GM18511 (cell line): ENCODE results near the gene LAMC2.

ENCODE experiments used
- ATAC-seq: cut with Tn5 transposase; IDR thresholded peaks from one replicate; pipeline ENCODE4 v1.9.1; 2021; ENCODE audit warnings: mild to moderate bottlenecking, moderate library complexity; ENCODE audit not compliant: unreplicated experiment

LAMC2 gene

DNA sequence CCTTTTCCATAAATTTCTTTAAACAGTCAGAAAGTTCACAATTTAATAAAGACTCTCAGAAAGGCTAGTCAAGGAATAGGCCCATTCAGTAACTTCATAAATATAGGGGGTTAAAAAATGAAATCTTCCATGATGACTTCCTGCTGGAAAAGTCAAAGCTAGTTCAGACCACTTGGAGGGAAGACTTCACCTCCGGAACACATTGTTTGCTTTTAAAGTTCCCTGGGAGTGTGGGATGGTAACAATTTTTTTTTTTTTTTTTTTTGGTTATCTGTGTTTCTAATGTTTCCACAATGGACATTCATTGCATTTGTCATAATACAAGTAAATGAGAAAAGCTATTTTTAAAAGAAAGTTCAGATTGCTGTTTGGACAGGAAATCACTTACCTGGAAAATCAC, 18.4 kb upstream of the LAMC2 start:
- ATAC-seq = no peak

DNA sequence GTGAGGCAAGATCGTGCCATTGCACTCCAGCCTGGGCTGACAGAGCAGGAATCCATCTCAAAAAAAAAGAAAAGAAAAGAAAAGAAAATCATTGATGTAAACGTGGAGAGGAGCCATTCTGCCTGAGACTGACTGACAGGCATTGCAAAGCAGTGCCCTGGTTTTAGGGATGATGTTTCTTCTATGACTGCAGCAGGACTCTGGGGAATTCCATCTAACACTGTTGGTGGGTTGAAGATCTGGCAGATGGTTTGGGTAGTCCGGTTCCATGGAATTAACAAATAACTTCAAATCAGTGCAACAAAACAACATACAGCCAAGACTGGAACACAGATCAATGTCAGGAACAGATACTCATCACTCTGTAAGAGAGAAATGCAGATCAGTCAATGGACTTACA, 17.8 kb upstream of the LAMC2 start:
- no peak for ATAC-seq

DNA sequence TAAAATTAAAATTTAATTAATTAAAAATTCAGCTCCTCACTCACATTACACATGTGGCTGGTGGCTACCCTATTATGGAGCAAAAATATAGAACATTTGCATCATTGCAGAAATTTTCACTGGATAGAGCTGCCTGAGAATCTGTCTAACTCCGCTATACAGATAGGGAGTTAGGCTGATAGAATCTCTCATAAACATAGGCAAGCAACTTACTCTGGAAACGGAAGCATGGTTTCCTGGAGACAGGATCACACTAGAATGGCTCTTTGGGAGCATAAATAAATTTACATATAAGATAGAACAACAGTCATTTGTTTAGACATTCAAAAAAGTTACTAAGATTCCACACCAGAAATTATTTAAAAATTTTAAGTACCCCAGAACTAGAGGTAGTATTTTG, 12.2 kb upstream of the LAMC2 start:
- no peak for ATAC-seq

DNA sequence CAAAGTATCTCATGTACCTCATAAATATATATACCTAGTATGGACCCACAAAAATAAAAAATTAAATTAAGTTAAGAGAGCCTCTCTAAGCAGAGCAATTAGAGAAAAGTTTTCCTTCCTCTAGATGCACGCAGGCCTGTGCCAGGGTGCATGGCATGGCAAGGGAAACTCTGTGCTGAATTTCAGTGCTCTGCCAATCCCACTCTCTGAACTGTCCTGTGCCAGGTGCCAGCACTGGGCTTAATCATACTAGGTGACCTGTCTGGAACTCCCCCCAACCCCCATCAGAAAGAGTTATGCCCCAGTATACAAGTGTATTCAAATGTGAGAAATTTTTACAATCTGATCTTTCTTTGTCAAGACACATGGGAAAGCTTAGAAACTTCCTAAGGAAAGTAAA, 10.4 kb upstream of the LAMC2 start:
- ATAC-seq = no peak

DNA sequence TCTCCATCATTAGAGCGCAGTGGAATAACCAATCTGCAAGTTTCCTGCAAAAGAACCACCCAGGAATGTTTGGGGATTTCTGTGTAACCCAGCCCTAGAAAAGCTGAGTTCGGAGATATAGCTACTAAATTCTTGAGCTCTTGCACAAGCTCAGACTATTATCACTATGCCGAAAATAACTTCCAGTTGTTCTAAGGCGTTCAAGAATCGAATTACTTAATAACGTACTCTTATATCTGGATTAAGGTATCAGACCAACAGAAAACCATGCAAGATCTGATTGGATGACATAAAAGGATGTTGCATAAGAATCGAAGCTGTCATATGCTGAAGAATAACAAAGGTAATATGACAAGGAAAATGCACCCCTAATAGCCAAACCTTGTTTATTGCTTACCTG, 7.5 kb upstream of the LAMC2 start:
- ATAC-seq = no peak

DNA sequence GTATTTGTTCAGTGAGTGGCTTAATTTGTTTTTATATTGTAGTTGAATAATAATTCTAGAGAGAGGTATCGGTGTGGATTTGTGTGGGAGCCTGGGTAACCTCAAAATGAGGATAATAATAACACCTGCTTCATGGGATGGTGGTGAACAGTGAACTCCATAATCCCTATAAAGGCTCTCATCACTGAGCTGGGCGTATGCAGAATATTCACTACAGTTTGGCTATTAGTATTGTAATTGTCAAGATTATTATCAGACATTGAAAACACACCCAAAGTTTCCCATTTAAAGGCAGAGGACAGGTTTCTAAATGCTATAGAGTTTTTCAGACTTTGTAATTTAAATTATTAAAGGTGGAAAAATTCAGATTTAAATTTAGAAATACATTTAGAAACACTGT, 7.0 kb upstream of the LAMC2 start:
- no peak for ATAC-seq

DNA sequence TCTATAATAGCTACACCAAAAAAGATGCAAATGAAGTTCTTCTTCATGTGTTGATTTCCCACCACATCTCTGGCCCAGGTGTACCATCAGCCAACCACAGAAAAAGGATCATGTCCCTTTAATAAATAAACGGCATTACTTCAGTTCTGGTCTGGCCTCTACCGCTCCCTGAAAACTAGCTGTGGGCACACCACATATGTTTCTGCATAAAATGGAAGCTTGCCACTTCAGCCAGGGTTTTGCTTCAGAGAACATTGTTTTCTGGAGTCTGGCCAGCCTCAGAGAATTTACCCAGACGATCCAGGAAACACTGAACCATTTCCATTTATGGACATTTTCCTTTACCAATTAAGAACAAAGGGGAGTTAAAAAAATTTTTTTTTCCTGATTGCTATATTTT, 5.8 kb upstream of the LAMC2 start:
- no peak for ATAC-seq

GRCh38 chr1:183180634-183181056, 5.4 kb upstream of the LAMC2 start:
- ATAC-seq = peak; percentile 80

GRCh38 chr1:183186841-183187240, 777 bp downstream of the LAMC2 start:
- ATAC-seq = no peak

DNA sequence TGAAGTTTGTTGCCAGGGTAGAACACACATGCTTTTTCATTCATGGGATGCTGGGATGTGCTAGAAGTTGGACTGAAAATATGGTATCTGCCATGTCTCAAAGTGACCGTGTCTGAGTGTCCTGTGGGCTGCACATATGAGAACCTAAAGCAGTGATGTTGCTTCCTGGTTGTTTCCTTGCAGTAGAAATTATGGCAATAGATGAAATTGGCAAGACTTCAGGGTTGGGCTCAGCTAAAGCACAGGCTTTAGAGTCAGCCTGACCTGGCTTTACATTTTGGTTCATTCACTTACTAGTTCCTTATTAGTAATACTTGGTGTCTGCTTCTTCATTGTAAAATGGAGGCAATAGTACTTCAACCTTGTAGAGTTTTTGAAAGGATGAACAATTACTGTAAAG, 2.2 kb downstream of the LAMC2 start:
- ATAC-seq = no peak

- ATAC-seq = no peak
Measured at GRCh38 chr1:183191833-183192232, 5.8 kb downstream of the LAMC2 start.

DNA sequence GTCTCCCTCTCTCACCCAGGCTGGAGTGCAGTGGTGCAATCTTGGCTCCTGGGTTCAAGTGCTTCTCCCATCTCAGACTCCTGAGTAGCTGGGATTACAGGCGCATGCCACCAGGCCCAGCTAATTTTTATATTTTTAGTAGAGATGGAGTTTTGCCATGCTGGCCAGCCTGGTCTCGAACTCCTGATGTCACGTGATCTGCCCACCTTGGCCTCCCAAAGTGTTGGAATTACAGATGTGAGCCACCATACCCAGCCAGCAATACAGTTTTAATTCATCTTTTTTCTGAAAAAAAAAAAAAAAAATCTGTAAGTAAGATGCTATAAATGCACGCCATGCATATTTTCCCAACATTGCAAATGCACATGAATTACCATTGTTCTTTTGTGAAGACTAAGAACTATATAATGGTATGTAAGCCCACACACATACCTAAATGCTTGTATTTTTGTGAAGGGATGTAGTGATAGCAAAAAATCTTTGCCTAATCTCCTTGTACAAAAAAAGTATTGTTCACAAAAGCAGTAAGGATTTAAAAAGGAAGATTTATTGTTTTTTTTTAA, 8.0 kb downstream of the LAMC2 start:
- ATAC-seq = no peak

- peak; percentile 99 for ATAC-seq
Measured at GRCh38 chr1:183194527-183195141, 8.6 kb downstream of the LAMC2 start.

- peak; percentile 64 for ATAC-seq
Measured at GRCh38 chr1:183195142-183195574, 9.1 kb downstream of the LAMC2 start.

- no peak for ATAC-seq
Measured at GRCh38 chr1:183197762-183198161, 11.7 kb downstream of the LAMC2 start.

GRCh38 chr1:183198463-183198862, 12.4 kb downstream of the LAMC2 start:
- no peak for ATAC-seq

- no peak for ATAC-seq
Measured at GRCh38 chr1:183199304-183199703, 13.2 kb downstream of the LAMC2 start.

GRCh38 chr1:183200451-183200850, 14.4 kb downstream of the LAMC2 start:
- no peak for ATAC-seq

- ATAC-seq = no peak
Measured at GRCh38 chr1:183203094-183203493, 17.0 kb downstream of the LAMC2 start.

- no peak for ATAC-seq
Measured at GRCh38 chr1:183205196-183205781, 19.2 kb downstream of the LAMC2 start.

GRCh38 chr1:183206538-183207122, 20.6 kb downstream of the LAMC2 start:
- ATAC-seq = no peak

DNA sequence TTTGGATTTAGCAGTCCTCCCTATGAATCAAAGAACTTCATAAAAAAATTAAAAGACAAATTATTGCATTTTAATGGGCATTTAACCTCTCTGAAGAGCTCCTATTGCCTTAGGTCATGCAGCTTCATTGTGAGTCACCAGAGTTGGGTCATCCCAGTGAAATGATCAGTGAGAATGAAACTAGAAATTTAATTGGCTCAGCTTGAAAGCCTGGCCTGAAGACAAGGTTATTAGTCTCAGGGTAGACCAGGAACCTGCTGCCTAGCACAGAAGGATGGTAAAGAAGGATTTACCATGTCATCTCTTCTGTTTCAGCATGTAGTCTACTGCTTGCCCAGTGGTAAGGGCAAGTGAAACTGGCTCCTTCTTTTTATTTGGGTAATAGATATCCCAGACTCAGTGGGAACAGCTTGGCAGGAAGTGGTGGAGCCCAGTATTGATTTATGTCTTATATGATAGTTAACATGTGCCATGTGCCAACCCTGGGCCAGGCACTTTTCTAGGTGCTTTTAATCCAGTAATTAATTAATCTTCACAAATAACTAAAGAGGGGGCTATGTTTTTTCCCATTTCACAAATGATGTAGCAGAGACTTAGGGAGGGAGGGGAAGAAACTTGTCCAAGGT, 23.6 kb downstream of the LAMC2 start:
- ATAC-seq = peak; percentile 81
